ENCODE measurements around the gene SEC31A.

The SEC31A gene

GRCh38 chr4:82787342-82787741, 103.6 kb downstream of the SEC31A start:
- TF ChIP-seq EZH2phosphoT487 (IDR thresholded peaks at IDR 0.05; ENCODE audit: low read length) (no peak), EZH2 (optimal IDR thresholded peaks at IDR 0.05; ENCODE audit: low read depth, low read length) (no peak), CTCF (IDR thresholded peaks at IDR 0.05; ENCODE audit: low read length) (no peak)
- no peaks in the 10 kb centered on the region for H3K27me3 ChIP-seq (replicated peaks; ENCODE audit: insufficient read depth, low read length)
- no peak for DNase-seq
- H4K20me1 ChIP-seq (ENCODE audit: insufficient read depth, low read length) = no peaks in the 10 kb centered on the region
- no peak overlapping the region for H3K27ac ChIP-seq (ENCODE audit: low read length)
- no peak overlapping the region for H3K4me3 ChIP-seq (ENCODE audit: low read length)
- H3K79me2 ChIP-seq (ENCODE audit: low read length) = no peaks in the 10 kb centered on the region
- H3K9me2 ChIP-seq (replicated peaks; ENCODE audit: insufficient read depth, low read length) = no peaks in the 10 kb centered on the region
- H3K36me3 ChIP-seq (replicated peaks; ENCODE audit: insufficient read depth, low read length) = no peaks in the 10 kb centered on the region
- H3K9ac ChIP-seq (ENCODE audit: low read length) = no peak overlapping the region
- no peak overlapping the region for H3K4me2 ChIP-seq (ENCODE audit: low read depth, low read length)
- H3F3A ChIP-seq (ENCODE audit: insufficient read depth, low read length) = no peaks in the 10 kb centered on the region
- H3K9me3 ChIP-seq (replicated peaks; ENCODE audit: insufficient read depth, low read length) = no peaks in the 10 kb centered on the region
- H2AFZ ChIP-seq (ENCODE audit: low read length) = no peak overlapping the region
- H3K4me1 ChIP-seq (ENCODE audit: low read length) = no peaks in the 10 kb centered on the region

- Histone ChIP-seq H3K36me3 (replicated peaks; ENCODE audit: insufficient read depth, low read length) (no peaks in the 10 kb centered on the region), H3K4me3 (ENCODE audit: low read length) (no peak overlapping the region), H3K4me1 (ENCODE audit: low read length) (no peaks in the 10 kb centered on the region), H3K79me2 (ENCODE audit: low read length) (no peaks in the 10 kb centered on the region), H3F3A (ENCODE audit: insufficient read depth, low read length) (no peaks in the 10 kb centered on the region), H3K27ac (ENCODE audit: low read length) (no peak overlapping the region), H3K9ac (ENCODE audit: low read length) (no peak overlapping the region), H4K20me1 (ENCODE audit: insufficient read depth, low read length) (no peaks in the 10 kb centered on the region), H3K27me3 (replicated peaks; ENCODE audit: insufficient read depth, low read length) (no peaks in the 10 kb centered on the region), H3K9me3 (replicated peaks; ENCODE audit: insufficient read depth, low read length) (no peaks in the 10 kb centered on the region), H3K4me2 (ENCODE audit: low read depth, low read length) (no peak overlapping the region), H3K9me2 (replicated peaks; ENCODE audit: insufficient read depth, low read length) (no peaks in the 10 kb centered on the region), H2AFZ (ENCODE audit: low read length) (no peak overlapping the region)
- DNase-seq = no peak
- TF ChIP-seq EZH2phosphoT487 (IDR thresholded peaks at IDR 0.05; ENCODE audit: low read length) (no peak), CTCF (IDR thresholded peaks at IDR 0.05; ENCODE audit: low read length) (no peak), EZH2 (optimal IDR thresholded peaks at IDR 0.05; ENCODE audit: low read depth, low read length) (no peak)
These were observed 104.1 kb downstream of the SEC31A start for GRCh38 chr4:82786828-82787227.

GRCh38 chr4:82785611-82786400, 105.1 kb downstream of the SEC31A start:
- DNase-seq = no peak
- no peaks in the 10 kb centered on the region for H3K79me2 ChIP-seq (ENCODE audit: low read length)
- no peaks in the 10 kb centered on the region for H3F3A ChIP-seq (ENCODE audit: insufficient read depth, low read length)
- no peak overlapping the region for H3K4me3 ChIP-seq (ENCODE audit: low read length)
- H2AFZ ChIP-seq (ENCODE audit: low read length) = no peak overlapping the region
- no peaks in the 10 kb centered on the region for H4K20me1 ChIP-seq (ENCODE audit: insufficient read depth, low read length)
- no peaks in the 10 kb centered on the region for H3K36me3 ChIP-seq (replicated peaks; ENCODE audit: insufficient read depth, low read length)
- no peaks in the 10 kb centered on the region for H3K27me3 ChIP-seq (replicated peaks; ENCODE audit: insufficient read depth, low read length)
- no peaks in the 10 kb centered on the region for H3K9me3 ChIP-seq (replicated peaks; ENCODE audit: insufficient read depth, low read length)
- no peak for TF ChIP-seq CTCF (IDR thresholded peaks at IDR 0.05; ENCODE audit: low read length)
- no peak for TF ChIP-seq EZH2phosphoT487 (IDR thresholded peaks at IDR 0.05; ENCODE audit: low read length)
- no peak for TF ChIP-seq EZH2 (optimal IDR thresholded peaks at IDR 0.05; ENCODE audit: low read depth, low read length)
- no peaks in the 10 kb centered on the region for H3K9me2 ChIP-seq (replicated peaks; ENCODE audit: insufficient read depth, low read length)
- no peak overlapping the region for H3K9ac ChIP-seq (ENCODE audit: low read length)
- H3K4me2 ChIP-seq (ENCODE audit: low read depth, low read length) = no peak overlapping the region
- no peaks in the 10 kb centered on the region for H3K4me1 ChIP-seq (ENCODE audit: low read length)
- no peak overlapping the region for H3K27ac ChIP-seq (ENCODE audit: low read length)
